Measurements from ENCODE around the gene MOB3A.

The MOB3A gene

DNA sequence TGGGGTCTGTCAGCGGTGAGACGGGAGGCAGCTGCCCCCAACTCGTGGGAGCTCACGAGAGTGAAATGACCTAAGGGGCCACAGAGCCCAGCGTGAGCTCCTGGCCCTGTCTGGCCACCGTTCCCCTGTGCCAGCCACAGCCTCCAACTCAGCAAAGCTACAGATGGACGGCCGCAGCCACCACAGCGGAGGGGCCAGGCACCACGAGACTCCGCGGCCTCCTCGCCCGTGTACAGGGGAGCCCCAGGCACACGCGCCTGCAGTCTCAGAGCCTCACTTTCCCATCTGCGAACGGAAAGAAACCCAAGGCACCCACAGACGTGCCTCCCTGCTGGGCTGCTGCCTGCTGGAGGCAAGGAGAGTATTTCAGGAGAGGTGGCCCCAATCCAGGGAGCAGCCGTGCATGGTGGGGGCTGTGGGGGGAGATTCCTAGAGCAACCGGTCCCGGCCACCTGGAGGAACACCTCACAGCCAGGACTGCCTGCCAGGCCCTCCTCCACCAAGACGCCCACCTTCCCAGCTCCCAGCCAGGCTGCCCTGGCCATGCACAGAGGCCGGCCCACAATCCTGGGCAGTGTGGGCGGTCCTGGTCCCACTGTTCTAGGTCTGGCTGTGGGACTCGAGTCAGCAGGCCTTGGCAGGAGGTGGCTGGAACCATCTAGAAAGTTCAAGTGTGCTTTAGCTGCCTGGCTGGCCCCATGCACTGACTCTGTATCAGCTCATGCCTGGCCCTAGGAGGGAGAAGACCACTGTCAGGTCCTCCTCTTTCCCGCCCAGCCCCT, 47.0 kb downstream of the MOB3A start:
- Histone ChIP-seq H3F3A (ENCODE audit: control insufficient read depth, insufficient read depth) (peaks cover 60% of the 10 kb centered on the region), H3K36me3 (ENCODE audit: control insufficient read depth, low read length) (peaks cover 66% of the 10 kb centered on the region), H3K79me2 (ENCODE audit: control insufficient read depth, low read length) (peaks cover 71% of the 10 kb centered on the region), H4K20me1 (ENCODE audit: control insufficient read depth, insufficient read depth, low read depth, low read length) (peaks cover 58% of the 10 kb centered on the region), H3K9me2 (replicated peaks; ENCODE audit: control insufficient read depth, low read length) (no peaks in the 10 kb centered on the region), H3K9me3 (ENCODE audit: control insufficient read depth, insufficient read depth, low read length) (no peaks in the 10 kb centered on the region), H3K27ac (ENCODE audit: low read depth, low read length) (peak overlapping the region; percentile 85), H3K4me2 (ENCODE audit: low read length) (peak overlapping the region; percentile 98), H3K27me3 (ENCODE audit: control insufficient read depth, low read length) (no peaks in the 10 kb centered on the region), H3K4me3 (ENCODE audit: low read length) (peak overlapping the region; percentile 99), H3K4me1 (ENCODE audit: control insufficient read depth, low read length) (peaks cover 86% of the 10 kb centered on the region)
- TF ChIP-seq EZH2phosphoT487 (IDR thresholded peaks at IDR 0.05; ENCODE audit: borderline replicate concordance, low read length), result no peak
- TF ChIP-seq, protein P1, sequence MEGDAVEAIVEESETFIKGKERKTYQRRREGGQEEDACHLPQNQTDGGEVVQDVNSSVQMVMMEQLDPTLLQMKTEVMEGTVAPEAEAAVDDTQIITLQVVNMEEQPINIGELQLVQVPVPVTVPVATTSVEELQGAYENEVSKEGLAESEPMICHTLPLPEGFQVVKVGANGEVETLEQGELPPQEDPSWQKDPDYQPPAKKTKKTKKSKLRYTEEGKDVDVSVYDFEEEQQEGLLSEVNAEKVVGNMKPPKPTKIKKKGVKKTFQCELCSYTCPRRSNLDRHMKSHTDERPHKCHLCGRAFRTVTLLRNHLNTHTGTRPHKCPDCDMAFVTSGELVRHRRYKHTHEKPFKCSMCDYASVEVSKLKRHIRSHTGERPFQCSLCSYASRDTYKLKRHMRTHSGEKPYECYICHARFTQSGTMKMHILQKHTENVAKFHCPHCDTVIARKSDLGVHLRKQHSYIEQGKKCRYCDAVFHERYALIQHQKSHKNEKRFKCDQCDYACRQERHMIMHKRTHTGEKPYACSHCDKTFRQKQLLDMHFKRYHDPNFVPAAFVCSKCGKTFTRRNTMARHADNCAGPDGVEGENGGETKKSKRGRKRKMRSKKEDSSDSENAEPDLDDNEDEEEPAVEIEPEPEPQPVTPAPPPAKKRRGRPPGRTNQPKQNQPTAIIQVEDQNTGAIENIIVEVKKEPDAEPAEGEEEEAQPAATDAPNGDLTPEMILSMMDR (IDR thresholded peaks at IDR 0.05; ENCODE audit: low read depth, low read length, poor library complexity, severe bottlenecking), result no peak

DNA sequence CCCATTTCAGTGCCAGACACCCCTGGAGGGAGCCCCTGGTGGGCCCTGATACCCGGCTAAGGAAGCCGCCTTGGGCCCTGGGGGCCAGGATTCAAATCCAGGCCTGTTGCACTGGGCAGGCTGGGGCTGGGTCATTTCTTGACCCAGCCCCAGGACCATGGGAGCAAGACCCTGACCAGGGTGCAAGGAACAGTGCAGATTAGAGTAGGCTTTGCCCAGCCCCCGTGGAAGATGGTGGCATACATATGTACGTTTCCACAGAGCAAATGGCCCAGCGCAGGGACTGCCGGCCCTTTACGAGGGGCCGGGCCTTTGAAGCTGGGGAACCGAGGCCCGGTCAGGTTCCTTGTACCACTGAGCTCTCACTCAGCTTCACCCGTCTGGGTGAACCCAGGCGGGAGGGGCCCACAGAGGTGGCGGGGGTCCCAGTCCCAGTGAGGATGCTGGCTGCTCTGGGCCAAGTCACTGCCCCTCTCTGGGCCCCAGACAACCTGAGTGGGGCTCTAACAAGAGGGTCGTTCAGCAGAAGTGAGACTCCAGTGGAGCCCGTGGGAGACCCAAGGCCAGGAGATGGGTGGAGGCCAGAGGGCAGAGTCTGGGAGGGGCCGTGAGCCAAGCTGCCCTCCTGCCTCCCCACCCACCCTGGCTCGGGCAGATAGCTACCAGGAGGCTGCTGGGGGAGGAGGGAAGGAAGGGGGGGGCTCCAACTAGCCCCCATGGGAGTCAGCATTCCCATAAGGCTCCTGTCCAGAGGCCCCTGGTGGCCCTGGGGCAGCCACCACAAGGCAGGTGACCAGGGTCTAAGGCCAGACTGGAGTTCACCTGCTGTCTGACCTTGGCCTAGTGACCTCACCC, 47.8 kb downstream of the MOB3A start:
- peak overlapping the region; percentile 98 for H3K4me2 ChIP-seq (ENCODE audit: low read length)
- no peaks in the 10 kb centered on the region for H3K9me3 ChIP-seq (ENCODE audit: control insufficient read depth, insufficient read depth, low read length)
- no peaks in the 10 kb centered on the region for H3K27me3 ChIP-seq (ENCODE audit: control insufficient read depth, low read length)
- peaks cover 72% of the 10 kb centered on the region for H3K36me3 ChIP-seq (ENCODE audit: control insufficient read depth, low read length)
- H4K20me1 ChIP-seq (ENCODE audit: control insufficient read depth, insufficient read depth, low read depth, low read length), result peaks cover 58% of the 10 kb centered on the region
- TF ChIP-seq EZH2phosphoT487 (IDR thresholded peaks at IDR 0.05; ENCODE audit: borderline replicate concordance, low read length), result no peak
- TF ChIP-seq, protein P1 (IDR thresholded peaks at IDR 0.05; ENCODE audit: low read depth, low read length, poor library complexity, severe bottlenecking), result no peak
- peaks cover 60% of the 10 kb centered on the region for H3F3A ChIP-seq (ENCODE audit: control insufficient read depth, insufficient read depth)
- H3K4me3 ChIP-seq (ENCODE audit: low read length), result peak overlapping the region; percentile 99
- peaks cover 85% of the 10 kb centered on the region for H3K4me1 ChIP-seq (ENCODE audit: control insufficient read depth, low read length)
- peaks cover 75% of the 10 kb centered on the region for H3K79me2 ChIP-seq (ENCODE audit: control insufficient read depth, low read length)
- no peaks in the 10 kb centered on the region for H3K9me2 ChIP-seq (replicated peaks; ENCODE audit: control insufficient read depth, low read length)
- H3K27ac ChIP-seq (ENCODE audit: low read depth, low read length), result peak overlapping the region; percentile 85

DNA sequence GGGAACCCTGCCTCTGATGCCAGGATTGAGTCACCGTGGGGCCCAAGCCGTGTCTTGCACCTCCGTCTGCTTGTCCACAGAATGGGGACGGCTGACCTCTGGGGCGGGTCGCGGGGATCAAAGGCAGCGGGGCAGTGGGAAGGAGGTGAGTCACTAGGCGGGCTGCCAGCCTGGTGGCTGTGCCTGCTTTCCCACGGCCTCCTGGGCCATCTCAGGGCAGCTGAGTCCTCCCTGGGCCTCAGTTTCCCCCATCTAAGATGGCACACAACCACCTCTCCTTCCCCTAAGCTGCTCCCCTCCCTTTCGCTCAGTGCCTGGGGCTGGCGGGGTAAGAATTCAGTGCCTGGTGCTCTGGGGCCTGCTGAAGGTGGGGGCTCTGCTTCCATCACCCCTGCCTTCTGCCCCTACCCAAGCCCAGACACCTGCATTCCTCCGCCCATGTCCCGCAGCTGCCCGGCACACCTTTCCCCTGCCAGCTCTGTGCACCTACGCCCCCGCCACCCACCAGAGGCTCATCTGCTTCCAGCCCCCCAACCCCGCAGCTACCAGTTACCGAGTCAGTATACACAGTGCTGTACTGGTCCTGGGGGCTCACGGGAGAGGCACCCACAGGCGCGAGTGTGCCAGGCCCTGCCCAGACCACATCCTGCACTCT, 48.5 kb downstream of the MOB3A start:
- Histone ChIP-seq H3K27me3 (ENCODE audit: control insufficient read depth, low read length) (no peaks in the 10 kb centered on the region), H3K36me3 (ENCODE audit: control insufficient read depth, low read length) (peaks cover 80% of the 10 kb centered on the region), H3K4me1 (ENCODE audit: control insufficient read depth, low read length) (peaks cover 85% of the 10 kb centered on the region), H3K4me3 (ENCODE audit: low read length) (peak overlapping the region; percentile 99), H4K20me1 (ENCODE audit: control insufficient read depth, insufficient read depth, low read depth, low read length) (peaks cover 58% of the 10 kb centered on the region), H3K27ac (ENCODE audit: low read depth, low read length) (peak overlapping the region; percentile 85; the same call in 1 of the 2 replicates), H3K4me2 (ENCODE audit: low read length) (peak overlapping the region; percentile 98), H3K79me2 (ENCODE audit: control insufficient read depth, low read length) (peaks cover 79% of the 10 kb centered on the region), H3K9me3 (ENCODE audit: control insufficient read depth, insufficient read depth, low read length) (no peaks in the 10 kb centered on the region), H3F3A (ENCODE audit: control insufficient read depth, insufficient read depth) (peaks cover 60% of the 10 kb centered on the region), H3K9me2 (replicated peaks; ENCODE audit: control insufficient read depth, low read length) (no peaks in the 10 kb centered on the region)
- TF ChIP-seq EZH2phosphoT487 (IDR thresholded peaks at IDR 0.05; ENCODE audit: borderline replicate concordance, low read length), result no peak
- TF ChIP-seq, protein P1 (IDR thresholded peaks at IDR 0.05; ENCODE audit: low read depth, low read length, poor library complexity, severe bottlenecking), result no peak
